GM10847 (cell line): ENCODE data around the gene GK.

Experiments
- POLR2A ChIP-seq: IDR thresholded peaks from 2 replicates; pipeline ENCODE4 v1.6.1; 2011; ENCODE audit not compliant: insufficient read length; ENCODE audit errors: extremely low read depth

Gene GK

GRCh38 chrX:30653415-30654131 lies at the start of gene GK:
Gene GK, plus strand, starts transcription at chrX:30653423. Its CDS starts 115 bp downstream, at chrX:30653538.
- TF ChIP-seq POLR2A: no peak

- TF ChIP-seq POLR2A: no peak
Observed at GRCh38 chrX:30607155-30607554, 46.1 kb upstream of the GK start.

GRCh38 chrX:30610026-30610425 lies 43.2 kb upstream of the GK start:
- no peak for TF ChIP-seq POLR2A

GRCh38 chrX:30612250-30612655 lies 41.0 kb upstream of the GK start:
- TF ChIP-seq POLR2A: no peak

- no peak for TF ChIP-seq POLR2A
Observed at GRCh38 chrX:30613721-30614120, 39.5 kb upstream of the GK start.

GRCh38 chrX:30615229-30615628 lies 38.0 kb upstream of the GK start:
- no peak for TF ChIP-seq POLR2A

GRCh38 chrX:30618160-30618765 lies 35.0 kb upstream of the GK start:
- no peak for TF ChIP-seq POLR2A

GRCh38 chrX:30620125-30620524 lies 33.1 kb upstream of the GK start:
- TF ChIP-seq POLR2A: no peak

GRCh38 chrX:30620980-30621618 lies 32.1 kb upstream of the GK start:
- no peak for TF ChIP-seq POLR2A

GRCh38 chrX:30622361-30622760 lies 30.9 kb upstream of the GK start:
- no peak for TF ChIP-seq POLR2A

- no peak for TF ChIP-seq POLR2A
Observed at GRCh38 chrX:30626402-30626801, 26.8 kb upstream of the GK start.

- no peak for TF ChIP-seq POLR2A
Observed at GRCh38 chrX:30627818-30628652, 25.2 kb upstream of the GK start.

GRCh38 chrX:30635630-30636029 lies 17.6 kb upstream of the GK start:
- no peak for TF ChIP-seq POLR2A

- TF ChIP-seq POLR2A: no peak
Observed at GRCh38 chrX:30637874-30638815, 15.1 kb upstream of the GK start.

GRCh38 chrX:30642642-30643041 lies 10.6 kb upstream of the GK start:
- no peak for TF ChIP-seq POLR2A

GRCh38 chrX:30643313-30643821 lies 9.9 kb upstream of the GK start:
- no peak for TF ChIP-seq POLR2A
